NCI-H2196 treated with DMSO at 0.1 percent for 48 hours (cell line): ENCODE data around the gene ONECUT1.

Experiments
- DNase-seq: peaks from one replicate; lab custom pipeline; 2025; ENCODE audit not compliant: unreplicated experiment; lab: John Stamatoyannopoulos, UW

ONECUT1 gene

DNA sequence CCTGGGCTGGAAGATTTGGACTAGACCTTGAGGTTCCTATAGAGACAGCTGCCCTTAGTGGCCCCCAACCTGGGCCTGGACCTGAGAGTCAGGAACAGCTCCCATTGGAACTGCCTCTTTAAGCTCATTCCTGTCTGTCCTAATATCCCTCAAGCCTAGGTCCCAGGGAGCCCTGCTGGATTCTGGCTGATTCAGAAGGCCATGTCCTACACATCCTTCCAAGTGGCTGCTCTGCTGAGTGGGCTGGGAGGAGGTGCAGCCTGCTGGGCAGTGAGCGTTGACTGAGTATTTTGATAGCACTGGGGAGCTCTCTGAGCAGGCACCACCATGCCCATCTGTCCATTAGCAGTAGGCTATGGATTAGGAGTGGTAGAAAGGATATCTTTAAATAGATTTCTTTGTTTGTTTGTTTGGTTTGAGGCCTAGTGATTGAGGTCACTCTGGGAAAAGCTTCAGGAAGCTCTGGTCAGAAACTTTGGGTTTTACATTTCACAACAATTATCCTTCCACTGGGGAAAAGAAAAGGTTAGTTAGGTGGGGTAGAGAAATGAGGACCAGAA is 56.4 kb downstream of the ONECUT1 start:
- no peak for DNase-seq

- DNase-seq: no peak
These were observed 57.0 kb downstream of the ONECUT1 start for GRCh38 chr15:52733088-52733487.

DNA sequence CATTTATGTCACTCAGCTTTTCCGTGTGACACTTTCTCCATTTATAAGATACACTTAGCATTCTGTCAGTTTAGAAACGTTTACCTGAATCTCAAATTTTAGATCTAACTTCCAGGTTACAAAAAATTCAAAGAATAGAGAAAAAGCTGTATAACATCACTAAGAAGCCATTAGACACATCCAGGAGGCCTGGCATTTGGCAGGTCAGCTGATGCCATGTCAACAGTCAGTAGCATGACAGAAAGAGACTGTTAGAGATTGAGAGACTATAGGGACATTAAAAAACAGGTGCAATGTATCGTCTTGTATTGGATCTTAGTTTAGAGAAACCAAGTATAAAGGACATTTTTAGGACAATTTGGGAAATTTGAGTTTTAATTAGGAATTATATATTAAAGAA is 57.6 kb downstream of the ONECUT1 start:
- no peak for DNase-seq

- DNase-seq: no peak
These were observed 58.2 kb downstream of the ONECUT1 start for GRCh38 chr15:52731732-52732470.

GRCh38 chr15:52731004-52731403 is 59.1 kb downstream of the ONECUT1 start:
- DNase-seq: no peak

DNA sequence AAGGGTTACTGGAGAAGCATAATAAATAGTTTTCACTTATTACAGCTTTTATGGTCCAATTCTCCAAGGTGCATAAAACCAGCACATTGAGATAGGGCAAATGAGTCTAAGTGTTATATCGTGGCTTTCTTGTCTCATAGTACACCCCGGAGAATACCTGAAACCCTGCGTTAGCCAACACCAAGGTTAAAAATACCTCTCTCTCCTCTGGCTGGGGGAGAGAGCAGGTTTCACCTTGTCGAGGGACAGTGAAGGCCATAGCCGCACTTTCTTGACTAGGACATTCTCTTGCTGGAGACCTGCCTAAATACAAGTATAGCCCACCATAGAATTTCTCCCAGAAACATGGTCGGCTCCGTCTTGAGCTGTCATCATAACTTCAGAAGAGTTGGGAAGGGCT is 59.5 kb downstream of the ONECUT1 start:
- no peak for DNase-seq

- no peak for DNase-seq
These were observed 60.0 kb downstream of the ONECUT1 start for GRCh38 chr15:52730173-52730572.

DNA sequence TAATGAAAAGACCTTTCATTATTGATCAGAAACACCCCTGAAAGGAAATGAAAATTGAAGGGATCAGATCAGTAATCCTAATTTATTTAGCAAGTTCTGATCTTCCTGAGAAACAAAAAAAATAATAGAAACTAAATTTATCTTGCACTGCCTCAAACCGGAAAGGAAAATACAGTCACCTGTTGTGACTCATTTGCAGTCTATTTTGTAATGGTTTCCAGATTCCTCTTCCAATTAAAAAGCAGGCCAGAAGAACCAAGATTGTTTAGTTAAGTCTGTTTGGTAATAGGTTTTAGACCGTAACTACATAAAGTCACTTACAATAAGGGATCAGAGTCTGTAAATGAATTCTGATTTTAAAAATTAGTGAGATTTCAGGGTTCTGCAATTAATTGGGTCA is 61.2 kb downstream of the ONECUT1 start:
- no peak for DNase-seq

- no peak for DNase-seq
These were observed 62.3 kb downstream of the ONECUT1 start for GRCh38 chr15:52727815-52728214.

- no peak for DNase-seq
These were observed 63.9 kb downstream of the ONECUT1 start for GRCh38 chr15:52726195-52726594.

GRCh38 chr15:52718551-52718950 is 71.6 kb downstream of the ONECUT1 start:
- DNase-seq: no peak

DNA sequence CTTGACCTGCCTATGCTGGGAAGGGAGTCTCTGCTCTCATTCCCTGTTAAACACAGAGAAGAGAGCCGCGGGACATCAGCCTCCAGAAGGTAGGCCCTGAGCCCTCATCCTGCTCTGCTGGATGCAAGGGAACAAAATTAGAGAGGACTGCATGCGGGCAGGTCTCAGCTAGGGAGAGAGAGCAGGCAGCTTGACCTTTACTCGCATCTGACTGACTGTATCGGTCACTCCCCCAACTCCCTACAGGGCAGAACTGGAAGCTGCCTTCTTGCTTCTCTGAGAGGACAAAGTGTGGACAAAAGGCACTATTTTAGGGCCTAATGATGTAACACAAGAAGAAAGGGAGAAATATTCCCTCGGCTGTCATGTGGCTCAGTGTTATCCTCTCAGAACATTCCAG is 72.2 kb downstream of the ONECUT1 start:
- no peak for DNase-seq

DNA sequence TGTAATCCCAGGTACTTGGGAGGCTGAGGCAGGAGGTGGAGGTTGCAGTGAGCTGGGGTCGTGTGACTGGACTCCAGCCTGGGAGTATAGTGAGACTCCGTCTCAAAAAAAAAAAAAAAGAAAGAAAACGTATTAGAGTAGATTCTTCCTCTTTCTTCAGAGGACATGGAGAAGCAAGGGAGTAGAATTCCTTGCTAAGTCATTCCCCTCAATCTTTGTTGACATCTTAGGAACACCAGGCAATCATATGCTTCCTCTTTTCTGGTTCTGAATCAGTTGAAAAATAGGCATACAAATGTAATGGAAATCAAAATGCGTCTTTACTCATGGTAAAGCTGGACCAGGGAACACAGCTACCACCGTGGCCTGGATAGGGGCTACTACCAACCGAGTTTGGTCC is 72.7 kb downstream of the ONECUT1 start:
- no peak for DNase-seq

DNA sequence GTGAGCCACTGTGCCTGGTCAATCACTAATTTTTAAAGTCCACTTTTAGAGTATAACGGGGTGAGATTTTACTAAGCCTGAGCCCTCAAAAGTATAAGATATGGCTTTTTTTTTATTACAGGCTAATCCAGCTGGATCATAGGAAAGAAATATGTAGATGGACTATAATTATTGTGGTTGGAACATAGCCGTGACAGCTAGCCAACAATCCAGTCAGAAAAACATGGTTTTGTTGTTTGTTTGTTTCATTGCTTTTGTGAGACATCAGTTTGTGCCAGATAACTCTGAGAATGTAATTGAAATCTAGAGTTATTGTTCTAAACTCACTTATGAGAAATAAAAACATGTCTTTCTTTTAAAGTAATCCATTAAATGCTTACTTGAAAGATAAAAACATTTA is 73.6 kb downstream of the ONECUT1 start:
- DNase-seq: no peak

DNA sequence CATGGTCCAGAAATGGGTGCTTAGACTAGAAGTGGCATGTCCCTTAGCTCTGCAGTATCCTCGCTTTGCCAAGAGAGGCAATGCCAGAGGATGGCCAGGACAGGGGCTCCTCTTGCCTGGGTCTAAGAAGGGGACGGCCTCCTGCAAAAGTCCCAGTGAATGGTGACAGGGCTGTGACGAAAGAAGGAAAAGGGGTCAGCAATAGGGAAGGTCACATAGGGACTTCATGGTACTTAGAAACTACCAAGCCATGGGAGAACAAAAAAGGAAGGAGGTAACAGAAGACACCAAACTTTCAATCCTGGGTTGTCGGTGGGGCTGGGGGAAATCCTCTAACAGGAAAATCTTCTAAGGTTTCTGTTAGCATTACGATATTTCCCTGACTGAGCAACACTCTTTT is 74.7 kb downstream of the ONECUT1 start:
- no peak for DNase-seq

- DNase-seq: no peak
These were observed 75.2 kb downstream of the ONECUT1 start for GRCh38 chr15:52714968-52715367.

DNA sequence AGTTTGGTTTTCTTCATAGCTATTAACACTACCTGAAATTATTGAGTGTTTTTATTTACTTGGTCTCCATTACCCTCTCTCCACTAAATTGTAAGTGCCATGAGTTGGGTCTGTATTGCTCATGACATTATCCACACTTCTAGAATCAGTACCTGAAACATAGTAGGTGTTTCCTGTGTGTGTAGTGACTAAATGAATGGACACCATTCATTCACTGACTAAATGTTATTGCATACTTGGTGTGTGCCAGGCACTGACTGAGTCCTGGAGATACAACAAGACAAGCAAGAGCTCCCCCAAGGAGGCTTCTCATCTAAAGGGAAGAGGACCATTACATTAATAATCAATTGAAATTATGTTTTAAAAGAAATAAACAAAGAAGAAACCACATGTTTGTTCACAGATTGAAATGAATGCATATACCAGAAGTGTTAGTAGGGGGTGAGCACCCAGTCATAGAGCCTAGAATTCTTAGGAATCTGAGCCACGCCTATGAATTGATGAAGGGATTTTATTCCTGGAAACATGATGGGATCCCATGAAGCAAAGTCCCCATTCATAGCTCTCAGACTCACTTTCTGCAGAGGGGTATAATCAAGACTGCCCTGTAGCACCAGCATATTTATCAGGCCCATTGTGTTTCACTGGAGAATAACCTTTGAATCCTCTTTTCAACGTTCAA is 79.3 kb downstream of the ONECUT1 start:
- no peak for DNase-seq

DNA sequence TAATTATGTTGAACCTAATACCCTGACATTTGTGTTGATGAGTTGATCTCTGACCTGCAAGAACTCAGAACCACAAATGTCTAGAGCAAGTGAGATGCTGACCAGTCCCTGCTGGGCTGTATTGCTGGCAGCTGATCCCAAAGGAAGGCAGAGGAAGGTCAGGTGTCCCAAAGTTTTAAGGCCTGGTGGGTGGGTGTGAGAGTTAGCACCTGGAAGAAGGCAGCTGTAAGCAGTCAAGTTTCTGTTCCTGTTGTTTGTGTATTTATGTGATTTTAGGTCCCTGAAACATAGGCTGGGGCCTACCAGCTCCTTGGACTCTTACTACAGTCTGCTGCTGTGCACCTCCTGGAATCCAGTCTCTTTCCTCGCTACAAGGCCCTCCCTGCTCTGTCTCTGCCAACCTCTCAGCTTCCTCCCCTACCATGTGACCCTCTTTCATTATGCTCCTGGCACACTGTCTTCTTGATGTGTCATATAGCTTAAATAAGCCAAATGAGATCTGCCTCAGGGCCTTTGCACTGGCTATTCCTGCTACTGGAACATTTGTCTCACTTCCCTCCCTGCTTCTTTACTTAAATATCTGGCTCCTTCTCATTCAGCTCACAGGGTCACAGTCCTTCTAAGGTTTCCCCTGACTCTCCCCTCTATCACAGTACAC is 80.0 kb downstream of the ONECUT1 start:
- DNase-seq: no peak

DNA sequence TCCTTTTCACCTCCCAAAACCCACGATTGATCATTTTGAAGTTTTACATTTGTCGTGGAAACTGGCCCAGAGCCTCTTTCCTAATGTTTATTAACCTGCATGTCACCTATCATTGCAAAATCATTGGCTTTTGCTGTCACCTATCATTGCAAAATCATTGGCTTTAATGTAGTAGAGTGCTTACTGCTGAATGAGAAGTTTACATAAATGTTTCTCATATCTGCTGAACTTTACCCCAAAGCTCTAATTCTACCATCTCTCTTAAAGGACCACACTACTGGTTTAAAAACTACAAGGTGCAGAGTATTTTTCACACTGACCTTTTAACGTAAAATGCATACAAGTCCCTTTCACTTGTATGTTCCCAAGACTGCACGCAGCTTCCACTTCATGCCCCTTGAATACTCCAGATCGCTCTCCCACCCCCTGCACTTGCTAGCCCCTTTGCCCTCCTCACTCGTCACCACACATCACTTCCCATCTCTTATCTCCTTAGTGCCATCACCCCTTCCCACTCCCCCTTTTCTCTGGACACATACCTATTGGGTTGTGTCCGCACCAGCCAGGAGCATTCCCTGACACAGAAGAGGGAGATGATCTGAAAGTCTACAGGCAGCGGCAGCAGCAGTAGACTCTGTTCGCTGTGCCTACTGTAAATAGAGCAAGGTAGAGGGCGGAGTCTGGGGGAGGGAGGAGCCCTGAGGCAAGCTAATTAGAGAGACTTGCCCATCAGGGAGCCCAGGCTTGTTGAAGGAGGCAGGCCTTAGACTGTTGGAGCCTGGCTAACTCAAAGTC is 80.8 kb downstream of the ONECUT1 start:
- no peak for DNase-seq
